Measurements from ENCODE around the gene CCNB1. TPM values are rescaled to one million over a fixed set of nuclear protein-coding genes. Genes with fewer than 3 reads are reported as not detected.

The CCNB1 gene
- total RNA-seq, 1 donor from 2014 or later: 252 TPM

DNA sequence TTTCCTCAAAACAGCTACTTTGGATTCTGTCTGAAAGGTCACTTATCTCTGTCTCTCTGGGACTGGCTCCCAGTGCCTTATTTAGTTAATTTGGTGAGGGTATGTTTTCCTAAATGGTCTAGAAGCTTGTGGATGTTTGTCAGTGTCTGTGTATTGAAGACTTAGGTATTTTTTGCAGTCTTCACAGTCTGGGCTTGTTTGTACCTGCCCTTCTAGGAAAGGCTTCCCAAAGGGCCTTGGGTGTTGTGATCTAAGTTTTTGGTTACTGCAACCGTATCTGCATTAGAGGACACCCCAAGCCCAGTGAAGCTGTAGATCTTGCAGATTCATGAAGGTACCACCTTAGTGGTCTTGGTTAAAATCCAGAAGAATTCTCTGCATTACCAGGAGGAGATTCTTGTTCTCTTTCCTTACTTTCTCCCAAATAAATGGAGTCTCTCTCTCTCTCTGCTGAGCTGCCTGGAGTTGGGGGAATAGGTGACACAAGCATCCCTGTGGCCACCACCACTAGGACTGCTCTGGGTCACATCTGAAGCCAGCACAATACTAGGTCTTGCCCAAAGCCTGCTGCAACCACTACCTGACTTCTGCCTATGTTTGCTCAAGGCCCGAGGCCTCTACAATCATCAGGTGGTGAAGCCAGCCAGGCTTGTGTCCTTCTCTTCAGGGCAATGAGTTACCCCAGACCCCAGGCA is 17.8 kb upstream of the CCNB1 start:
- Mint-ChIP-seq H3K4me3 (no peak overlapping the region), H3K27ac (ENCODE audit: unreplicated experiment) (no peak overlapping the region), H3K27me3 (ENCODE audit: low read depth) (no peaks in the 10 kb centered on the region), H3K4me1 (no peaks in the 10 kb centered on the region), H3K9me3 (no peaks in the 10 kb centered on the region), H3K36me3 (ENCODE audit: low read depth) (peaks cover 2% of the 10 kb centered on the region)
- TF ChIP-seq, protein P1, sequence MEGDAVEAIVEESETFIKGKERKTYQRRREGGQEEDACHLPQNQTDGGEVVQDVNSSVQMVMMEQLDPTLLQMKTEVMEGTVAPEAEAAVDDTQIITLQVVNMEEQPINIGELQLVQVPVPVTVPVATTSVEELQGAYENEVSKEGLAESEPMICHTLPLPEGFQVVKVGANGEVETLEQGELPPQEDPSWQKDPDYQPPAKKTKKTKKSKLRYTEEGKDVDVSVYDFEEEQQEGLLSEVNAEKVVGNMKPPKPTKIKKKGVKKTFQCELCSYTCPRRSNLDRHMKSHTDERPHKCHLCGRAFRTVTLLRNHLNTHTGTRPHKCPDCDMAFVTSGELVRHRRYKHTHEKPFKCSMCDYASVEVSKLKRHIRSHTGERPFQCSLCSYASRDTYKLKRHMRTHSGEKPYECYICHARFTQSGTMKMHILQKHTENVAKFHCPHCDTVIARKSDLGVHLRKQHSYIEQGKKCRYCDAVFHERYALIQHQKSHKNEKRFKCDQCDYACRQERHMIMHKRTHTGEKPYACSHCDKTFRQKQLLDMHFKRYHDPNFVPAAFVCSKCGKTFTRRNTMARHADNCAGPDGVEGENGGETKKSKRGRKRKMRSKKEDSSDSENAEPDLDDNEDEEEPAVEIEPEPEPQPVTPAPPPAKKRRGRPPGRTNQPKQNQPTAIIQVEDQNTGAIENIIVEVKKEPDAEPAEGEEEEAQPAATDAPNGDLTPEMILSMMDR (conservative IDR thresholded peaks at IDR 0.05): no peak
- no peak for DNase-seq (ENCODE audit: low read depth, low spot score)

DNA sequence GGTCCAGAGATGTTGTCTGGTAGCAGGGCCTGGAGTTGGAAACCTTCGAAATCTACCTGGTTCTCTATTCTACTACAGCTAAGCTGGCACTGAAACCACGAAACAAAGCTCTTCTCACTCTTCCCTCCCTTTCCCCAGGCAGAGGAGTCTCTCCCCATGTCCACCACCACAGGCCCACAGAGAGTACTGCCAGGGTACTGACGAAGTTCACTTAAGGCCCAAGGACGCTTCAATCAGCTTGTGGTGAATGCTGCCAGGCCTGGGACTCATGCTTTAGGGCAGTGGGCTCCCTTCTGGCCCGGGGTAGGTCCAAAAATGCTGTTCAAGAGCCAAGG is 17.3 kb upstream of the CCNB1 start:
- Mint-ChIP-seq H3K4me3 (no peak overlapping the region), H3K4me1 (no peaks in the 10 kb centered on the region), H3K27me3 (ENCODE audit: low read depth) (no peaks in the 10 kb centered on the region), H3K27ac (ENCODE audit: unreplicated experiment) (no peak overlapping the region), H3K36me3 (ENCODE audit: low read depth) (peaks cover 2% of the 10 kb centered on the region), H3K9me3 (no peaks in the 10 kb centered on the region)
- TF ChIP-seq, protein P1 (conservative IDR thresholded peaks at IDR 0.05): no peak
- DNase-seq (ENCODE audit: low read depth, low spot score): no peak

DNA sequence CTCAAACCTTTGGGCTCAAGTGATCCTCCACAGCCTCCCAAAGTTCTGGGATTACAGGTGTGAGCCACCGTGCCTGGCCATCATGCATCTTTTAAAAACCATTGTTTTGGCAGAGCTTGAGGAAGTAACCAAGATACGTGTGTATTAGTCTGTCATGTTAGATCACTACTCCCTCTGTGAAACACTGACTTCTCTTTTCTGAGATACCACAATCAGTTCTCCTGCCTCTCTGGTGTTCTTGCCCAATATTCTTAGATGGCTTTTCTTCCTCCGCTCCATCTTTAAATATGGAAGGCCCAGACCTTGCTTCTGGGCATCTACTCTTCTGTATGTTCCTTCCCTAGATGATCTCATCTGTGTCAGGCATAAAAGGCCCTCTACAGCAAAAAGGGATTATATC is 14.2 kb upstream of the CCNB1 start:
- Mint-ChIP-seq H3K4me1 (no peaks in the 10 kb centered on the region), H3K27me3 (ENCODE audit: low read depth) (no peaks in the 10 kb centered on the region), H3K9me3 (no peaks in the 10 kb centered on the region), H3K4me3 (no peak overlapping the region), H3K36me3 (ENCODE audit: low read depth) (no peaks in the 10 kb centered on the region), H3K27ac (ENCODE audit: unreplicated experiment) (no peak overlapping the region)
- TF ChIP-seq, protein P1 (conservative IDR thresholded peaks at IDR 0.05): no peak
- no peak for DNase-seq (ENCODE audit: low read depth, low spot score)

DNA sequence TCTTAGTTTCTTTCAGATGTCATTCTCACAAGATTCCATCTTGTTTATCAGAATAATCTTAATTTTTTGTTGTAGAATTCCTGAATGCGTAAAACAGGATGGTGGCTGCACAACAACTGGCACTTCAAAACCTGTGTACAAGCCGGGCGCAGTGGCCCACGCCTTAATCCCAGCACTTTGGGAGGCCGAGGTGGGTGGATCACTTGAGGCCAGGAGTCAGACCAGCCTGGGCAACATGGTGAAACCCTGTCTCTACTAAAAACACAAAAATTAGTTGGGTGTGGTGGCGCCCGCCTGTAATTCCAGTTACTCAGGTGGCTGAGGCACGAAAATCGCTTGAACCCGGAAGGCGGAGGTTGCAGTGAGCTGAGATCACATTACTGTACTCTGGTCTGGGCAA is 10.5 kb upstream of the CCNB1 start:
- TF ChIP-seq, protein P1 (conservative IDR thresholded peaks at IDR 0.05): no peak
- Mint-ChIP-seq H3K4me1 (no peaks in the 10 kb centered on the region), H3K36me3 (ENCODE audit: low read depth) (no peaks in the 10 kb centered on the region), H3K4me3 (no peak overlapping the region), H3K27me3 (ENCODE audit: low read depth) (no peaks in the 10 kb centered on the region), H3K9me3 (no peaks in the 10 kb centered on the region), H3K27ac (ENCODE audit: unreplicated experiment) (no peak overlapping the region)
- no peak for DNase-seq (ENCODE audit: low read depth, low spot score)

DNA sequence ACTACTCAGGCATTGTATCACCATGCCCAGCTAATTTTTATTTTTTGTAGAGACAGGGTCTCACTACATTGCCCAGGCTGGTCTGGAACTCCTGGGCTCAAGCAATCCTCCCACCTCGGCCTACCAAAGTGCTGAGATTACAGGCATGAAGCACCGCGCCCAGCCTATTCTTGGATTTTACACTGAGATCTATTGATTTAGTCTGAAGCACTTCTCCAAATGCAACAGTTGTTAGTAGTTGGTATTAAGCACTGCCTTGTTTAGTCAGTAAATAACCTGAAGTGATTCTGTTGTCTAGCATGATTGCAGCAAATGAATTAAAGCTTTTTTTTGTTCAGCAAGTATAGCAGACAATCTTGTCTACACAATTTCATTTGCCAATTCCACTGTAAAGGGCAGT is 8.9 kb upstream of the CCNB1 start:
- TF ChIP-seq, protein P1 (conservative IDR thresholded peaks at IDR 0.05): no peak
- Mint-ChIP-seq H3K27ac (ENCODE audit: unreplicated experiment) (no peak overlapping the region), H3K27me3 (ENCODE audit: low read depth) (no peaks in the 10 kb centered on the region), H3K36me3 (ENCODE audit: low read depth) (no peaks in the 10 kb centered on the region), H3K4me3 (no peak overlapping the region), H3K4me1 (no peaks in the 10 kb centered on the region), H3K9me3 (no peaks in the 10 kb centered on the region)
- no peak for DNase-seq (ENCODE audit: low read depth, low spot score)

Measured in neural crest cell (in vitro differentiated cells).